ENCODE data around the gene AKR1C4.
"Not testable (repeated sequence)": the region's sequence is repeated elsewhere in the genome, so short reads cannot be mapped to it uniquely, and the experiment has no call there.

The AKR1C4 gene

GRCh38 chr10:5196702-5197113 is at the start of gene AKR1C4:
TSS of gene AKR1C4 (plus strand) at chr10:5196837. CDS start at chr10:5196868, 31 bp downstream.
- DNase-seq = no peak

GRCh38 chr10:5146920-5147254 is 49.8 kb upstream of the AKR1C4 start:
- DNase-seq = no peak

GRCh38 chr10:5147255-5147980 is 49.2 kb upstream of the AKR1C4 start:
- no peak for DNase-seq

- DNase-seq = no peak
These were observed 48.5 kb upstream of the AKR1C4 start for GRCh38 chr10:5147981-5148677.

- no peak for DNase-seq
These were observed 48.0 kb upstream of the AKR1C4 start for GRCh38 chr10:5148678-5149032.

GRCh38 chr10:5151076-5151475 is 45.6 kb upstream of the AKR1C4 start:
- no peak for DNase-seq

- no peak for DNase-seq
These were observed 40.7 kb upstream of the AKR1C4 start for GRCh38 chr10:5155951-5156350.

- DNase-seq = no peak
These were observed 39.1 kb upstream of the AKR1C4 start for GRCh38 chr10:5157501-5157900.

GRCh38 chr10:5159126-5159525 is 37.5 kb upstream of the AKR1C4 start:
- DNase-seq = no peak

- DNase-seq = no peak
These were observed 33.1 kb upstream of the AKR1C4 start for GRCh38 chr10:5163487-5163886.

- DNase-seq = no peak
These were observed 30.9 kb upstream of the AKR1C4 start for GRCh38 chr10:5165738-5166137.

- DNase-seq = no peak
These were observed 27.7 kb upstream of the AKR1C4 start for GRCh38 chr10:5168897-5169420.

GRCh38 chr10:5175581-5175980 is 21.1 kb upstream of the AKR1C4 start:
- DNase-seq = not testable (repeated sequence)

GRCh38 chr10:5180503-5180902 is 16.1 kb upstream of the AKR1C4 start:
- DNase-seq = not testable (repeated sequence)

- no peak for DNase-seq
These were observed 12.7 kb upstream of the AKR1C4 start for GRCh38 chr10:5183923-5184322.

GRCh38 chr10:5184987-5185775 is 11.5 kb upstream of the AKR1C4 start, which contains the start of gene AKR1C8:
TSS of gene AKR1C8 (minus strand) at chr10:5185150. CDS start at chr10:5185104, 46 bp downstream.
- DNase-seq = no peak

GRCh38 chr10:5187867-5188266 is 8.8 kb upstream of the AKR1C4 start:
- no peak for DNase-seq

- no peak for DNase-seq
These were observed 8.3 kb upstream of the AKR1C4 start for GRCh38 chr10:5188358-5188757.

GRCh38 chr10:5194431-5194830 is 2.2 kb upstream of the AKR1C4 start:
- DNase-seq = no peak

GRCh38 chr10:5195727-5196374 is 786 bp upstream of the AKR1C4 start:
- no peak for DNase-seq

GRCh38 chr10:5198386-5198785 is 1.7 kb downstream of the AKR1C4 start:
- DNase-seq = no peak

- DNase-seq = no peak
These were observed 2.8 kb downstream of the AKR1C4 start for GRCh38 chr10:5199398-5199797.

- no peak for DNase-seq
These were observed 10.2 kb downstream of the AKR1C4 start for GRCh38 chr10:5206799-5207198.
